Fibroblast of lung (primary cell): Measurements from ENCODE around the gene STK32B. TPM values are rescaled to one million over a fixed set of nuclear protein-coding genes. Genes with fewer than 3 reads are reported as not detected.

Experiments
- DNase-seq, 2 donors: peaks; one replicate each; pipeline versions ENCODE4 v3.0.0 to v3.0.0-alpha.2; 2010; ENCODE audit warnings: low read depth in 2 of 2
- H2AFZ ChIP-seq: 2 replicates; pipeline ENCODE4 v1.5.1; 2012; ENCODE audit warnings: low read length, control low read depth, inconsistent platforms
- H3K27ac ChIP-seq: 2 replicates; pipeline ENCODE4 v1.5.1; 2011; ENCODE audit warnings: low read length, control low read depth; ENCODE audit not compliant: insufficient read depth
- H3K27me3 ChIP-seq: 2 replicates; pipeline ENCODE4 v1.5.1; 2011; ENCODE audit warnings: mild to moderate bottlenecking, low read length; ENCODE audit not compliant: control insufficient read depth, insufficient read depth
- H3K36me3 ChIP-seq: 2 replicates; pipeline ENCODE4 v1.5.1; 2011; ENCODE audit warnings: low read length; ENCODE audit not compliant: control insufficient read depth, insufficient read depth
- H3K4me1 ChIP-seq: 2 replicates; pipeline ENCODE4 v1.5.1; 2011; ENCODE audit warnings: low read length; ENCODE audit not compliant: control insufficient read depth, insufficient read depth; ENCODE audit errors: extremely low read depth
- H3K4me2 ChIP-seq: 2 replicates; pipeline ENCODE4 v1.5.1; 2011; ENCODE audit warnings: low read length, control low read depth; ENCODE audit not compliant: insufficient read depth; ENCODE audit errors: extremely low read depth
- H3K4me3 ChIP-seq, 4 experiments: fragments of 200-600 bp in 1 of 4; sonication (generic) in 1 of 4; replicated peaks in 1 of 4; 2 replicates each; pipeline ENCODE4 v1.5.1; 2011 to 2016; ENCODE audit warnings: low read length in 4 of 4, low read depth in 3 of 4, mild to moderate bottlenecking in 3 of 4, control low read depth in 2 of 4, inconsistent platforms in 1 of 4, mixed read lengths in 1 of 4; ENCODE audit not compliant: insufficient read depth in 1 of 4; ENCODE audit errors: control extremely low read depth in 1 of 4
- H3K79me2 ChIP-seq: 2 replicates; pipeline ENCODE4 v1.5.1; 2012; ENCODE audit warnings: mild to moderate bottlenecking, low read length, inconsistent platforms; ENCODE audit not compliant: control insufficient read depth, insufficient read depth
- H3K9ac ChIP-seq: 2 replicates; pipeline ENCODE4 v1.5.1; 2011; ENCODE audit warnings: mild to moderate bottlenecking, low read length, control low read depth; ENCODE audit not compliant: insufficient read depth
- H3K9me3 ChIP-seq: 2 replicates; pipeline ENCODE4 v1.5.1; 2012; ENCODE audit warnings: low read depth, low read length; ENCODE audit not compliant: control insufficient read depth, insufficient read depth
- H4K20me1 ChIP-seq: 2 replicates; pipeline ENCODE4 v1.5.1; 2011; ENCODE audit warnings: low read length; ENCODE audit not compliant: control insufficient read depth, insufficient read depth; ENCODE audit errors: extremely low read depth
- CTCF ChIP-seq, 2 donors: IDR thresholded peaks in 1 of 2; conservative IDR thresholded peaks in 1 of 2; 1 replicate in 1 of 2; 2 replicates in 1 of 2; pipeline ENCODE4 v1.5.1; 2011 to 2012; ENCODE audit warnings: low read length in 2 of 2, control low read depth in 1 of 2, inconsistent platforms in 1 of 2, low read depth in 1 of 2, mild to moderate bottlenecking in 1 of 2
- EZH2 ChIP-seq: IDR thresholded peaks from 2 replicates; pipeline ENCODE4 v1.5.1; 2012; ENCODE audit warnings: low read length, control low read depth, mild to moderate bottlenecking; ENCODE audit errors: missing control alignments
- polyA plus RNA-seq, 2 donors: library from polyadenylated mRNA; depleted of rRNA in 1 of 2; stranded (reverse) in 1 of 2; unstranded in 1 of 2; fragments of >200 nt; gene quantifications; 2 replicates each; pipeline ENCODE4 v1.2.1, GENCODE V29; 2011 to 2012; ENCODE audit warnings: missing spikeins in 1 of 2
- total RNA-seq: library from RNA; depleted of rRNA; stranded (reverse); fragments of >200 nt; gene quantifications from 2 replicates; pipeline ENCODE4 v1.2.1, GENCODE V29; 2014

STK32B gene
- total and polyA plus RNA-seq, 2 donors (not counting 1 experiment from before 2014, with no cell fraction given): 0.50 to 1.4 TPM

- Histone ChIP-seq H3K9me3 (no peaks in the 10 kb centered on the region), H3K4me3 (no peak overlapping the region)
- DNase-seq: peak in 1 of 2 donors; percentile 6
Observed at GRCh38 chr4:5200513-5200912, 149.2 kb downstream of the STK32B start.

GRCh38 chr4:5203309-5203992 is 152.2 kb downstream of the STK32B start:
- Histone ChIP-seq H3K36me3 (no peaks in the 10 kb centered on the region), H3K4me2 (no peak overlapping the region), H3K9me3 (no peaks in the 10 kb centered on the region), H3K27me3 (no peaks in the 10 kb centered on the region), H3K4me3 (no peak overlapping the region), H4K20me1 (no peaks in the 10 kb centered on the region), H3K4me1 (no peaks in the 10 kb centered on the region), H2AFZ (no peak overlapping the region), H3K27ac (no peak overlapping the region), H3K79me2 (no peaks in the 10 kb centered on the region), H3K9ac (no peak overlapping the region)
- peak in 1 of 2 donors; percentile 16 for DNase-seq
- TF ChIP-seq EZH2 (no peak), CTCF (conservative IDR thresholded peaks at IDR 0.05 in 1 of 2, IDR thresholded peaks at IDR 0.05 in 1 of 2; ENCODE audit: low read depth in 1 of 2, low read length in 2 of 2) (no peak)

More at GRCh38 chr4:5200513-5200912, 149.2 kb downstream of the STK32B start:
- Histone ChIP-seq H3K27me3 (no peaks in the 10 kb centered on the region), H4K20me1 (no peaks in the 10 kb centered on the region), H3K4me2 (no peak overlapping the region), H3K27ac (no peak overlapping the region), H3K9ac (no peak overlapping the region), H3K79me2 (no peaks in the 10 kb centered on the region), H2AFZ (no peak overlapping the region), H3K36me3 (no peaks in the 10 kb centered on the region), H3K4me1 (no peaks in the 10 kb centered on the region)
- TF ChIP-seq EZH2 (no peak), CTCF (conservative IDR thresholded peaks at IDR 0.05 in 1 of 2, IDR thresholded peaks at IDR 0.05 in 1 of 2; ENCODE audit: low read depth in 1 of 2, low read length in 2 of 2) (no peak)

GRCh38 chr4:5203993-5204310 is 152.7 kb downstream of the STK32B start:
- TF ChIP-seq CTCF (conservative IDR thresholded peaks at IDR 0.05 in 1 of 2, IDR thresholded peaks at IDR 0.05 in 1 of 2; ENCODE audit: low read depth in 1 of 2, low read length in 2 of 2): no peak
- TF ChIP-seq EZH2: no peak
- no peaks in the 10 kb centered on the region for H3K27me3 ChIP-seq

More at GRCh38 chr4:5203993-5204310, 152.7 kb downstream of the STK32B start:
- no peaks in the 10 kb centered on the region for H3K79me2 ChIP-seq
- no peaks in the 10 kb centered on the region for H4K20me1 ChIP-seq
- DNase-seq: no peak
- H3K4me2 ChIP-seq: no peak overlapping the region
- no peaks in the 10 kb centered on the region for H3K4me1 ChIP-seq
- H3K27ac ChIP-seq: no peak overlapping the region
- H3K9ac ChIP-seq: no peak overlapping the region
- no peak overlapping the region for H2AFZ ChIP-seq
- H3K4me3 ChIP-seq: no peak overlapping the region
- H3K36me3 ChIP-seq: no peaks in the 10 kb centered on the region
- H3K9me3 ChIP-seq: no peaks in the 10 kb centered on the region
